Fibroblast of lung (primary cell): Measurements from ENCODE around the gene KCNMA1. TPM values are rescaled to one million over a fixed set of nuclear protein-coding genes. Genes with fewer than 3 reads are reported as not detected.

Source experiments
- DNase-seq, 2 donors: peaks; one replicate each; pipeline versions ENCODE4 v3.0.0 to v3.0.0-alpha.2; 2010; ENCODE audit warnings: low read depth in 2 of 2
- H2AFZ ChIP-seq: 2 replicates; pipeline ENCODE4 v1.5.1; 2012; ENCODE audit warnings: low read length, control low read depth, inconsistent platforms
- H3K27ac ChIP-seq: 2 replicates; pipeline ENCODE4 v1.5.1; 2011; ENCODE audit warnings: low read length, control low read depth; ENCODE audit not compliant: insufficient read depth
- H3K27me3 ChIP-seq: 2 replicates; pipeline ENCODE4 v1.5.1; 2011; ENCODE audit warnings: mild to moderate bottlenecking, low read length; ENCODE audit not compliant: control insufficient read depth, insufficient read depth
- H3K36me3 ChIP-seq: 2 replicates; pipeline ENCODE4 v1.5.1; 2011; ENCODE audit warnings: low read length; ENCODE audit not compliant: control insufficient read depth, insufficient read depth
- H3K4me1 ChIP-seq: 2 replicates; pipeline ENCODE4 v1.5.1; 2011; ENCODE audit warnings: low read length; ENCODE audit not compliant: control insufficient read depth, insufficient read depth; ENCODE audit errors: extremely low read depth
- H3K4me2 ChIP-seq: 2 replicates; pipeline ENCODE4 v1.5.1; 2011; ENCODE audit warnings: low read length, control low read depth; ENCODE audit not compliant: insufficient read depth; ENCODE audit errors: extremely low read depth
- H3K4me3 ChIP-seq, 4 experiments: fragments of 200-600 bp in 1 of 4; sonication (generic) in 1 of 4; replicated peaks in 1 of 4; 2 replicates each; pipeline ENCODE4 v1.5.1; 2011 to 2016; ENCODE audit warnings: low read length in 4 of 4, low read depth in 3 of 4, mild to moderate bottlenecking in 3 of 4, control low read depth in 2 of 4, inconsistent platforms in 1 of 4, mixed read lengths in 1 of 4; ENCODE audit not compliant: insufficient read depth in 1 of 4; ENCODE audit errors: control extremely low read depth in 1 of 4
- H3K79me2 ChIP-seq: 2 replicates; pipeline ENCODE4 v1.5.1; 2012; ENCODE audit warnings: mild to moderate bottlenecking, low read length, inconsistent platforms; ENCODE audit not compliant: control insufficient read depth, insufficient read depth
- H3K9ac ChIP-seq: 2 replicates; pipeline ENCODE4 v1.5.1; 2011; ENCODE audit warnings: mild to moderate bottlenecking, low read length, control low read depth; ENCODE audit not compliant: insufficient read depth
- H3K9me3 ChIP-seq: 2 replicates; pipeline ENCODE4 v1.5.1; 2012; ENCODE audit warnings: low read depth, low read length; ENCODE audit not compliant: control insufficient read depth, insufficient read depth
- H4K20me1 ChIP-seq: 2 replicates; pipeline ENCODE4 v1.5.1; 2011; ENCODE audit warnings: low read length; ENCODE audit not compliant: control insufficient read depth, insufficient read depth; ENCODE audit errors: extremely low read depth
- CTCF ChIP-seq, 2 donors: IDR thresholded peaks in 1 of 2; conservative IDR thresholded peaks in 1 of 2; 1 replicate in 1 of 2; 2 replicates in 1 of 2; pipeline ENCODE4 v1.5.1; 2011 to 2012; ENCODE audit warnings: low read length in 2 of 2, control low read depth in 1 of 2, inconsistent platforms in 1 of 2, low read depth in 1 of 2, mild to moderate bottlenecking in 1 of 2
- EZH2 ChIP-seq: IDR thresholded peaks from 2 replicates; pipeline ENCODE4 v1.5.1; 2012; ENCODE audit warnings: low read length, control low read depth, mild to moderate bottlenecking; ENCODE audit errors: missing control alignments
- polyA plus RNA-seq, 2 donors: library from polyadenylated mRNA; depleted of rRNA in 1 of 2; stranded (reverse) in 1 of 2; unstranded in 1 of 2; fragments of >200 nt; gene quantifications; 2 replicates each; pipeline ENCODE4 v1.2.1, GENCODE V29; 2011 to 2012; ENCODE audit warnings: missing spikeins in 1 of 2
- total RNA-seq: library from RNA; depleted of rRNA; stranded (reverse); fragments of >200 nt; gene quantifications from 2 replicates; pipeline ENCODE4 v1.2.1, GENCODE V29; 2014

The KCNMA1 gene
- total and polyA plus RNA-seq, 2 donors (not counting 1 experiment from before 2014, with no cell fraction given): 31.0 to 138 TPM

GRCh38 chr10:77248104-77248790, 389.4 kb downstream of the KCNMA1 start:
- Histone ChIP-seq H3K9me3 (no peaks in the 10 kb centered on the region), H4K20me1 (no peaks in the 10 kb centered on the region), H3K79me2 (no peaks in the 10 kb centered on the region), H3K36me3 (no peaks in the 10 kb centered on the region), H3K4me3 (no peak overlapping the region), H2AFZ (no peak overlapping the region), H3K4me2 (no peak overlapping the region), H3K4me1 (peaks cover 10% of the 10 kb centered on the region), H3K9ac (no peak overlapping the region), H3K27ac (no peak overlapping the region), H3K27me3 (no peaks in the 10 kb centered on the region)
- TF ChIP-seq EZH2: no peak
- no peak for TF ChIP-seq CTCF (conservative IDR thresholded peaks at IDR 0.05 in 1 of 2, IDR thresholded peaks at IDR 0.05 in 1 of 2; ENCODE audit: low read depth in 1 of 2, low read length in 2 of 2)
- DNase-seq: no peak

GRCh38 chr10:77247031-77247990, 390.3 kb downstream of the KCNMA1 start:
- H3K9ac ChIP-seq: no peak overlapping the region
- no peaks in the 10 kb centered on the region for H3K9me3 ChIP-seq
- no peaks in the 10 kb centered on the region for H3K79me2 ChIP-seq
- DNase-seq: peak; percentile 82 to 83
- no peaks in the 10 kb centered on the region for H3K36me3 ChIP-seq
- no peaks in the 10 kb centered on the region for H4K20me1 ChIP-seq
- no peaks in the 10 kb centered on the region for H3K27me3 ChIP-seq
- H3K4me2 ChIP-seq: no peak overlapping the region
- TF ChIP-seq EZH2 (no peak), CTCF (conservative IDR thresholded peaks at IDR 0.05 in 1 of 2, IDR thresholded peaks at IDR 0.05 in 1 of 2; ENCODE audit: low read depth in 1 of 2, low read length in 2 of 2) (no peak)
- peaks cover 18% of the 10 kb centered on the region for H3K4me1 ChIP-seq
- H3K4me3 ChIP-seq: no peak overlapping the region
- H2AFZ ChIP-seq: no peak overlapping the region
- H3K27ac ChIP-seq: no peak overlapping the region

GRCh38 chr10:77245953-77246352, 391.7 kb downstream of the KCNMA1 start:
- no peak for TF ChIP-seq EZH2
- TF ChIP-seq CTCF (conservative IDR thresholded peaks at IDR 0.05 in 1 of 2, IDR thresholded peaks at IDR 0.05 in 1 of 2; ENCODE audit: low read depth in 1 of 2, low read length in 2 of 2): no peak
- H3K4me3 ChIP-seq: no peak overlapping the region
- no peak overlapping the region for H3K4me2 ChIP-seq
- H3K79me2 ChIP-seq: no peaks in the 10 kb centered on the region
- peaks cover 18% of the 10 kb centered on the region for H3K4me1 ChIP-seq
- H2AFZ ChIP-seq: no peak overlapping the region
- H3K9ac ChIP-seq: no peak overlapping the region
- no peak overlapping the region for H3K27ac ChIP-seq
- no peaks in the 10 kb centered on the region for H4K20me1 ChIP-seq
- no peaks in the 10 kb centered on the region for H3K9me3 ChIP-seq
- H3K27me3 ChIP-seq: no peaks in the 10 kb centered on the region
- DNase-seq: peak; percentile 69 to 73
- H3K36me3 ChIP-seq: no peaks in the 10 kb centered on the region
